GM21529 (cell line): ENCODE measurements around the gene PANX2.
"Not testable (repeated sequence)": the region's sequence is repeated elsewhere in the genome, so short reads cannot be mapped to it uniquely, and the experiment has no call there.

Experiments used
- ATAC-seq: cut with Tn5 transposase; IDR thresholded peaks from one replicate; pipeline ENCODE4 v1.9.1; 2021; ENCODE audit not compliant: unreplicated experiment

PANX2 gene, protein sequence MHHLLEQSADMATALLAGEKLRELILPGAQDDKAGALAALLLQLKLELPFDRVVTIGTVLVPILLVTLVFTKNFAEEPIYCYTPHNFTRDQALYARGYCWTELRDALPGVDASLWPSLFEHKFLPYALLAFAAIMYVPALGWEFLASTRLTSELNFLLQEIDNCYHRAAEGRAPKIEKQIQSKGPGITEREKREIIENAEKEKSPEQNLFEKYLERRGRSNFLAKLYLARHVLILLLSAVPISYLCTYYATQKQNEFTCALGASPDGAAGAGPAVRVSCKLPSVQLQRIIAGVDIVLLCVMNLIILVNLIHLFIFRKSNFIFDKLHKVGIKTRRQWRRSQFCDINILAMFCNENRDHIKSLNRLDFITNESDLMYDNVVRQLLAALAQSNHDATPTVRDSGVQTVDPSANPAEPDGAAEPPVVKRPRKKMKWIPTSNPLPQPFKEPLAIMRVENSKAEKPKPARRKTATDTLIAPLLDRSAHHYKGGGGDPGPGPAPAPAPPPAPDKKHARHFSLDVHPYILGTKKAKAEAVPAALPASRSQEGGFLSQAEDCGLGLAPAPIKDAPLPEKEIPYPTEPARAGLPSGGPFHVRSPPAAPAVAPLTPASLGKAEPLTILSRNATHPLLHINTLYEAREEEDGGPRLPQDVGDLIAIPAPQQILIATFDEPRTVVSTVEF

GRCh38 chr22:50170453-50171318, at the start of gene PANX2:
PANX2 (plus strand) TSS chr22:50170731; CDS start chr22:50170731, 0 bp downstream.
- no peak for ATAC-seq

DNA sequence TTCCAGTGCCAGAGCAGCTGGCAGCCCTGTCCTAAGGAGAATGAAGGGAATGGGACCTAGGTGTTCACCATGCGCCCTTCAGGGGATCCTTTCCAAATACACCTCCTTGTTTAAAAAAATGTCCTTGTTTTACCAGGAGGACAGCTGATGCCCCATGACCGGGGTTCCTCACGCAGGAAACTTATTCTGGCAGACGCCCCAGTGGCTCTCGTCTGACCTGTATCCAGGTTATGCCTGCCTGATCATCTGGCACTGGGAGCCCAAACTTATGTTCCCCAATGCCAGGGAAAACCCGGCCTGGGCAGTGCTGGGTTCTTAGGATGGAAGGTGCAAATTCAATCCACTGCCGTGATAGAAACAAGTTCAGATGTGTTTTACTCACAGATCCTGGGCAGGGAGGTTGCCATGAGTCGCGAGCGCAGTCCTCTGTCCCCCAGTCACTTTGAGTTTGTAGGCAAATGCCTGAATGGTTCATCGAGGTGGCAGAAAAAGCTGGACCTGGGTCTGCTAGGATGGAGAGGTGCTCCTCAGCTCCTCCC, 49.3 kb upstream of the PANX2 start:
- no peak for ATAC-seq

DNA sequence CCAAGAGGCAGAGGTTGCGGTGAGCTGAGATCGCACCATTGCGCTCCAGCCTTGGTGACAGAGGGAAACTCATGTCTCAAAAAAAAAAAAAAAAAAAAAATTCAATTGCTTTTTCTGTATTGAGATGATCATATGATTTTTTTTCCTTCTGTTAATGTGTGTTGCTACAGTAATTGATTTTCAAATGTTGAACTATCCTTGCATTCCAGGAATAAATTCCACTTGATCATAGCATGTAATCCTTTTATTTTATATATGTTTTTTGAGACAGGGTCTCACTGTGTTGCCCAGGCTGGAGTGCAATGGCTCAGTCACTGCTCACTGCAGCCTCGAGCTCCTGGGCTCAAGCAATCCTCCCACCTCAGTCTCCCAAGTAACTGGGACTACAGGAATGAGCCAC, 47.4 kb upstream of the PANX2 start:
- no peak for ATAC-seq

DNA sequence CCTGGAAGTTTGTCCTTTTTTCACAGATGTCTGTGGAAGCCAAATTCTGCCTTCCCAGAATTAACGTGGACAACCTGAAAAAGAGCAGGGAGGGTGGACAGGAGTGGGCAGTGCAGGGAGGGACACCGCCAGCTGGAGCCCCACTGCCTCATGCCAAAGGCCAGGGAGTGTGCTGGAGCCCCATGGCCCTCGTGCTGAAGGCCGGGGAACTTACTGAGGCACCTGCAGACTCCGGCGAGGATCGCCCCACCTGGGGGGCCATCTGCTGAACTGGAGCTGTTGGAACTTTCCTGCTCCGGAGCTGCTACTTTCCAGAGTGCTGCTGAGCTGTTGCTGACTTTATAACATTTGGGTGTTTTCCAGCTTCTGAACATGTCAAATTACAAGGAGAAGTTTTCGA, 45.5 kb upstream of the PANX2 start:
- ATAC-seq: no peak

GRCh38 chr22:50129121-50129736, 41.3 kb upstream of the PANX2 start:
- ATAC-seq: no peak

- no peak for ATAC-seq
These were observed 38.6 kb upstream of the PANX2 start for GRCh38 chr22:50131894-50132293.

DNA sequence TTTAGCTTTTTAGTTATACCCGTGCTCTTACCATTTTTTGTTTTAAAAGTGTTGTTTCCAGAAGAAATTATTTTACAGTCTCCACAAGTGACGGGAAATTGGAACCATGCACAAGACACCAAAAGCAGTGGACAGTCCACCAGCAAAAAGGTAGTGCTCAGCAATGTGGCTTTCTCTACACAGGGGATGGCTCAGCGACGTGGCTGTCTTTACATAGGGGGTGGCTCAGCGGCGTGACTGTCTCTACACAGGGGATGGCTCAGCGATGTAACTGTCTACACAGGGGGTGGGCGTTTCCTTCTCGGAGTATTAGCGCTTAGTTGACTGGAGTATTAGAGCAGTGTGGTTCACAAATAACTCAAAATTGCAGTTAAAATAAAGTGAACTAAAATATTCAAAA, 36.0 kb upstream of the PANX2 start:
- ATAC-seq: no peak

DNA sequence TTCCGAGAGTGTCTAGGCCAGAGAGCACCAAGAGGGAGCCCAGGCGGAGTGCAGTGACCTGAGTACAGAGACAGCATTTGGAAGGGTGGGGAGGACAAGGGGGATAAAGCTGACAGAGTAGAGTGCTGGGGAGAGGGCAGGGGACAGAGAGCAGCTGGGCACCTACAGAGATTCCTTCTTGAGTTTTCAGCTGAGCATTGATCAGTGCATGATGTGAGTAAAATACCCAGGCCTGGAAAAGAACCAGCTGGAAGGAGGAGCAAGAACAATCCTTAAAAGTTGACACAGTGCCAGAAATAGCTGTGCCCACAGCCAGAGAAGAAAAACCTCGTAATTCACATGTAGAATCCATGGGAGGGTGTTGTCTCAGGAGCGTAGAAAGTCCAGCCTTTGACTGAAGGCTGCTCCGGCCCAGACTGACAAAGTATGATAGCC, 33.9 kb upstream of the PANX2 start:
- no peak for ATAC-seq

DNA sequence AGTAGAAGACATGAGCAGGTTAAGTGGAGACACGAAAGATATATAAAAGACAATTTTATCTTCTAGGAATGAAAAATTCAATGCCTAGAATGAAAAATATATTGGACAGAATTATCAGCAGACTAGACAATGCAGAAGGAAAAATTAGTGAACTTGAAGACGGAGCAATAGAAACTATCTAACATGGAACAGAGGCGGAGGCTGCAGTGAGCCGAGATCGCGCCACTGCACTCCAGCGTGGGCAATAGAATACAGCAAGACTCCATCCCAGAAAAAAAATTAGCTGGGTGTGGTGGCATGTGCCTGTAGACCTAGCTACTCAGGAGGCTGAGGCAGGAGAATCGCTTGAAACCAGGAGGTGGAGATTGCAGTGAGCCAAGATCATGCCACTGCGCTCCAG, 33.3 kb upstream of the PANX2 start:
- not testable (repeated sequence) for ATAC-seq

- no peak for ATAC-seq
These were observed 32.5 kb upstream of the PANX2 start for GRCh38 chr22:50138041-50138440.

GRCh38 chr22:50138988-50139387, 31.5 kb upstream of the PANX2 start:
- ATAC-seq: no peak

DNA sequence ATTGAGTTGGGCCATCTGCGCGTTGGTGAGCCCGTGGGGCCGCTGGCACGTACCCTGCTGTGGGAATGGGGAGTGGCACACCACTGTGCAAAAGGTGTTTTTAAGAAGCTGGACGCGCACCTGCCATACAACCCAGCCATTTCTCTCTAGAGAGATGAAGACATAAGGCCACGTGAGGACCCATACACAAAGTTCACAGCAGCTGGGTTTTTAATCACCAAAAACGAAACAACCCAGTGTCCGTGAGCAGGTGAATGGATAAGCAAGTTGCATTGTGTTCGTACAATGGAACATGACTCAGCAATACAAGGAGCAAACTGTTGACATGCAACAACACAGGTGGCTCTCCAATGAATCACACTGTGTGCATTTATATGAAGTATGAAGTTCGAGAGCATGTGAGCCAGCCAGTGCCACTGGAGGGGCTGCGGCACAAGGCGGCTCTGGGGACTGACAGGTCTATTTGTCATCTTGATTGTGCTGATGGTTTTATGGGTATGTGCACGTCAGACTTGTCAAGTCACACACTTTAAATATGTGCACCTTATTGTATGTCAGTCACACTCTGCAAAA, 30.6 kb upstream of the PANX2 start:
- ATAC-seq: no peak

DNA sequence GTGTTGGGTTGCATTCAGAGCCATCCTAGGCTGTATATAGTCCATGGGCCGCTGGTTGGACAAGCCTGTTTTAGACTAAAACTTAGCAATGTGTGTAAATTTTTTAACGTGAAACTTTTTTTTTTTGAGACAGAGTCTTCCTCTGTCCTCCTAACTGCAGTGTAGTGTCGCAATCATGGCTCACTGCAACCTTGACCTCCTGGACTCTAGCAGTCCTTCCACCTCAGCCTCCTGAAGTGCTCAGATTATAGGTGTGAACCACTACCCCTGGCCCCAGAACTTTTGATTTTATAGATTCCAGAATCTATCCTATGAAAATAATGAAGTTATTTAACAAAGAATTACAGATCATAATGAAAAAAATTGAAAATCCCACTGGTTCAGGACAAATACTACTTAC, 29.9 kb upstream of the PANX2 start:
- ATAC-seq: no peak

DNA sequence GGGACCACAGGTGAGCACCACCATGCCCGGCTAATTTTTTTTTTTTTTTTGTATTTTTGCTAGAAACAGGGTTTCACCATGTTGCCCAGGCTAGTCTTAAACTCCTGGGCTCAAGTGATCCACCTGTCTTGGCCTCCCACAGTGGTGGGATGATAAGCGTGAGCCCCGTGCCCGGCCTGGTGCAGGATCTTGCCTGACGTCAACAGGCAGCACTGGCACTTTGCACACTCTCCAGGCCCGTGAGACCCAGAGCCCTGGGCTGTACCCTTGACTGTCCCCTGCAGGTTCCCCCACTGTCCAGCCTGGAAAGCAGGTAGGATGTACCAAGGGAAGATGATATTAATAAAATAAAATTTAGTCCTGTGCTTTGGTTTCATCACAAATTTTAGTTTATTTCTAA, 29.1 kb upstream of the PANX2 start:
- ATAC-seq: no peak

GRCh38 chr22:50141891-50142363, 28.6 kb upstream of the PANX2 start:
- no peak for ATAC-seq

- no peak for ATAC-seq
These were observed 27.4 kb upstream of the PANX2 start for GRCh38 chr22:50143096-50143495.

- ATAC-seq: no peak
These were observed 26.4 kb upstream of the PANX2 start for GRCh38 chr22:50144005-50144614.

GRCh38 chr22:50145721-50146438, 24.7 kb upstream of the PANX2 start:
- ATAC-seq: no peak
